Measurements from ENCODE around the gene PATJ. TPM values are rescaled to one million over a fixed set of nuclear protein-coding genes. Genes with fewer than 3 reads are reported as not detected.
A peak's percentile ranks its signal among the peaks of the same experiment; 100 is the strongest.
"Not testable (repeated sequence)": the region's sequence is repeated elsewhere in the genome, so short reads cannot be mapped to it uniquely, and the experiment has no call there.

PATJ gene
- total and polyA plus RNA-seq, 5 donors = 36.3 to 72.3 (median 51.8) TPM

GRCh38 chr1:61865646-61866220, 123.5 kb downstream of the PATJ start:
- ATAC-seq (peak; percentile 55 to 66), DNase-seq (no peak)
- H3K4me1 ChIP-seq (ENCODE audit: control insufficient read depth, insufficient read depth, low read length) = no peaks in the 10 kb centered on the region
- H3K27ac ChIP-seq (ENCODE audit: low read length) = no peak overlapping the region
- WGBS = 77% methylated on average over 4 of the region's 4 CpGs
- no peaks in the 10 kb centered on the region for H3K9me3 ChIP-seq (ENCODE audit: control insufficient read depth, low read length)
- no peak overlapping the region for H3K4me3 ChIP-seq (ENCODE audit: low read length)
- intact Hi-C loops (cut with DNase I) = no loop called here
- no peaks in the 10 kb centered on the region for H3K27me3 ChIP-seq (ENCODE audit: control insufficient read depth, insufficient read depth)

GRCh38 chr1:61869691-61870109, 127.4 kb downstream of the PATJ start:
- 70% methylated on average over 14 of the region's 14 CpGs for WGBS
- Histone ChIP-seq H3K4me3 (ENCODE audit: low read length) (no peak overlapping the region), H3K4me1 (ENCODE audit: control insufficient read depth, insufficient read depth, low read length) (no peaks in the 10 kb centered on the region), H3K27me3 (ENCODE audit: control insufficient read depth, insufficient read depth) (no peaks in the 10 kb centered on the region), H3K9me3 (ENCODE audit: control insufficient read depth, low read length) (no peaks in the 10 kb centered on the region), H3K27ac (ENCODE audit: low read length) (peak overlapping the region; percentile 6)
- DNase-seq = peak; percentile 39 to 67 (median 64)
- peak; percentile 68 to 73 for ATAC-seq
- intact Hi-C loops (cut with DNase I) = no loop called here

- H3K4me3 ChIP-seq (ENCODE audit: low read length) = no peak overlapping the region
- intact Hi-C loops (cut with DNase I) = no loop called here
- 78% methylated on average over 3 of the region's 3 CpGs for WGBS
- H3K27me3 ChIP-seq (ENCODE audit: control insufficient read depth, insufficient read depth) = no peaks in the 10 kb centered on the region
- no peak for ATAC-seq
- no peaks in the 10 kb centered on the region for H3K9me3 ChIP-seq (ENCODE audit: control insufficient read depth, low read length)
- H3K4me1 ChIP-seq (ENCODE audit: control insufficient read depth, insufficient read depth, low read length) = no peaks in the 10 kb centered on the region
- DNase-seq = no peak
- H3K27ac ChIP-seq (ENCODE audit: low read length) = no peak overlapping the region
Measured at GRCh38 chr1:61872206-61872605, 129.9 kb downstream of the PATJ start.

GRCh38 chr1:61873581-61873980, 131.3 kb downstream of the PATJ start:
- intact Hi-C loops (cut with DNase I) = no loop called here
- H3K27me3 ChIP-seq (ENCODE audit: control insufficient read depth, insufficient read depth) = no peaks in the 10 kb centered on the region
- WGBS = over 99% methylated on average over 2 of the region's 2 CpGs
- H3K4me1 ChIP-seq (ENCODE audit: control insufficient read depth, insufficient read depth, low read length) = no peaks in the 10 kb centered on the region
- no peak overlapping the region for H3K4me3 ChIP-seq (ENCODE audit: low read length)
- H3K27ac ChIP-seq (ENCODE audit: low read length) = no peak overlapping the region
- ATAC-seq = no peak
- H3K9me3 ChIP-seq (ENCODE audit: control insufficient read depth, low read length) = no peaks in the 10 kb centered on the region
- DNase-seq = no peak

GRCh38 chr1:61873994-61874393, 131.7 kb downstream of the PATJ start:
- intact Hi-C loops (cut with DNase I) = no loop called here
- Histone ChIP-seq H3K27me3 (ENCODE audit: control insufficient read depth, insufficient read depth) (no peaks in the 10 kb centered on the region), H3K4me3 (ENCODE audit: low read length) (no peak overlapping the region), H3K4me1 (ENCODE audit: control insufficient read depth, insufficient read depth, low read length) (no peaks in the 10 kb centered on the region), H3K9me3 (ENCODE audit: control insufficient read depth, low read length) (no peaks in the 10 kb centered on the region), H3K27ac (ENCODE audit: low read length) (no peak overlapping the region)
- 96% methylated on average over 1 of the region's 1 CpG for WGBS
- DNase-seq (no peak), ATAC-seq (no peak)

GRCh38 chr1:61875198-61875597, 132.9 kb downstream of the PATJ start:
- Histone ChIP-seq H3K27me3 (ENCODE audit: control insufficient read depth, insufficient read depth) (no peaks in the 10 kb centered on the region), H3K9me3 (ENCODE audit: control insufficient read depth, low read length) (no peaks in the 10 kb centered on the region), H3K4me3 (ENCODE audit: low read length) (no peak overlapping the region), H3K4me1 (ENCODE audit: control insufficient read depth, insufficient read depth, low read length) (no peaks in the 10 kb centered on the region), H3K27ac (ENCODE audit: low read length) (no peak overlapping the region)
- WGBS = 95% methylated on average over 2 of the region's 2 CpGs
- no peak for ATAC-seq
- intact Hi-C loops (cut with DNase I) = no loop called here
- DNase-seq = no peak

- 66% methylated on average over 5 of the region's 5 CpGs for WGBS
Measured at GRCh38 chr1:61879887-61880474, 137.7 kb downstream of the PATJ start.

GRCh38 chr1:61887076-61887867, 145.0 kb downstream of the PATJ start:
- peaks cover 4% of the 10 kb centered on the region for H3K4me1 ChIP-seq (ENCODE audit: control insufficient read depth, insufficient read depth, low read length)
- H3K27me3 ChIP-seq (ENCODE audit: control insufficient read depth, insufficient read depth) = no peaks in the 10 kb centered on the region
- intact Hi-C loops (cut with DNase I) = no loop called here
- WGBS = 52% methylated on average over 3 of the region's 3 CpGs
- peak overlapping the region; percentile 84 for H3K27ac ChIP-seq (ENCODE audit: low read length)
- no peaks in the 10 kb centered on the region for H3K9me3 ChIP-seq (ENCODE audit: control insufficient read depth, low read length)
- no peak overlapping the region for H3K4me3 ChIP-seq (ENCODE audit: low read length)
- DNase-seq (peak in 1 of 3 donors; percentile 58), ATAC-seq (peak; percentile 86 to 87)

More at GRCh38 chr1:61879887-61880474, 137.7 kb downstream of the PATJ start:
- DNase-seq; H3K27me3 ChIP-seq (ENCODE audit: control insufficient read depth, insufficient read depth); intact Hi-C loops (cut with DNase I); H3K4me1 ChIP-seq (ENCODE audit: control insufficient read depth, insufficient read depth, low read length); H3K9me3 ChIP-seq (ENCODE audit: control insufficient read depth, low read length); H3K4me3 ChIP-seq (ENCODE audit: low read length): not testable (repeated sequence)
- peak overlapping the region; percentile 56 for H3K27ac ChIP-seq (ENCODE audit: low read length)
- ATAC-seq = peak; percentile 54 to 66

- Histone ChIP-seq H3K4me3 (ENCODE audit: low read length) (no peak overlapping the region), H3K27me3 (ENCODE audit: control insufficient read depth, insufficient read depth) (no peaks in the 10 kb centered on the region), H3K4me1 (ENCODE audit: control insufficient read depth, insufficient read depth, low read length) (peaks cover 4% of the 10 kb centered on the region), H3K9me3 (ENCODE audit: control insufficient read depth, low read length) (no peaks in the 10 kb centered on the region), H3K27ac (ENCODE audit: low read length) (peak overlapping the region; percentile 70)
- 43% methylated on average over 7 of the region's 7 CpGs for WGBS
- peak; percentile 89 to 94 for ATAC-seq
- intact Hi-C loops (cut with DNase I) = no loop called here
- DNase-seq = peak; percentile 31 to 76 (median 72)
Measured at GRCh38 chr1:61887931-61888564, 145.8 kb downstream of the PATJ start.

GRCh38 chr1:61888808-61889207, 146.5 kb downstream of the PATJ start:
- WGBS = 97% methylated on average over 1 of the region's 1 CpG
- ATAC-seq (no peak), DNase-seq (no peak)
- H3K27ac ChIP-seq (ENCODE audit: low read length) = no peak overlapping the region
- H3K4me1 ChIP-seq (ENCODE audit: control insufficient read depth, insufficient read depth, low read length) = peaks cover 4% of the 10 kb centered on the region
- no peaks in the 10 kb centered on the region for H3K27me3 ChIP-seq (ENCODE audit: control insufficient read depth, insufficient read depth)
- H3K9me3 ChIP-seq (ENCODE audit: control insufficient read depth, low read length) = no peaks in the 10 kb centered on the region
- H3K4me3 ChIP-seq (ENCODE audit: low read length) = no peak overlapping the region
- intact Hi-C loops (cut with DNase I) = no loop called here

GRCh38 chr1:61890435-61890834, 148.2 kb downstream of the PATJ start:
- H3K27ac ChIP-seq (ENCODE audit: low read length); H3K9me3 ChIP-seq (ENCODE audit: control insufficient read depth, low read length); H3K27me3 ChIP-seq (ENCODE audit: control insufficient read depth, insufficient read depth); ATAC-seq; DNase-seq; intact Hi-C loops (cut with DNase I); H3K4me1 ChIP-seq (ENCODE audit: control insufficient read depth, insufficient read depth, low read length); H3K4me3 ChIP-seq (ENCODE audit: low read length): not testable (repeated sequence)

Data from right cardiac atrium (tissue), 5 donors.